ENCODE results near the gene WNT6. TPM values are rescaled to one million over a fixed set of nuclear protein-coding genes. Genes with fewer than 3 reads are reported as not detected.

Gene WNT6
- total and polyA plus RNA-seq, 2 of the 8 experiments (the other 6 are each of a cell fraction or from before 2014, with no cell fraction given) = not detected

DNA sequence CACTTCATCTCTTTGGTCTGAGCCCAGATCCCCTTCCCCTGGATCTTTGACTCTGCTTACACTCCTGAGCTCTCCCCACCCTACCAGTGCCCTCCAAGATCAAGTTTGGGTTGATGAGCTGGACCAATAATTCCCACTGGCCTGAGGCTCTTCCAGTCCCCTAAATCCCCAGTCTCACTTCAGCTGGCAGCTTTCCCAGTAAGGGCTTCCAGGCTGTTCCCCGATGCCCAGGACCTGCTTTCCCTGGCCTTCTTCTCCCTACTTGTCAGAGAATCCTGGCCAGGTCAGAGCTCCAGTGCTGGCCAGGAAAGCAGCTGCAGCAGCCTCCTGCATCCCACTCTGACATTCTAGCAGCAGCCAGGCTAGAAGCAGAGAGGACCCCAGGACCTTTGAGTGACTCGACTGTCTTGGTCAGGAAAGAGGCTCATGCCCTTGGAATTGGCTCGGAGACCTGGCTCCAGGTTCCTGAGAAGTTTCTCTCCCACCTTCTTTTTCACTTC is 3.5 kb downstream of the WNT6 start:
- CTCF ChIA-PET (ENCODE audit: partially characterized antibody) = interaction anchor here (0.9 to 7.4 kb wide), 9 partner anchors 10 to 130 kb away, joined by 3 to 83 read pairs (median 6); partner anchors contain the start of gene WNT10A
- H4K5ac ChIP-seq (ENCODE audit: insufficient read length, low read depth, low read length) = no peak overlapping the region
- H3K14ac ChIP-seq (ENCODE audit: insufficient read length) = no peak overlapping the region
- no peak overlapping the region for H2AK5ac ChIP-seq (ENCODE audit: low read depth, low read length)
- no peak overlapping the region for H3K9ac ChIP-seq (replicated peaks in 1 of 4; ENCODE audit: extremely low read depth in 1 of 4, low read depth in 3 of 4, low read length in 3 of 4)
- H3K4me3 ChIP-seq (ENCODE audit: extremely low read depth in 1 of 4, insufficient read depth in 2 of 4, low read depth in 3 of 4, low read length in 4 of 4) = no peak overlapping the region
- no peak overlapping the region for H3K23ac ChIP-seq (ENCODE audit: insufficient read length)
- no peak overlapping the region for H3K4ac ChIP-seq (replicated peaks; ENCODE audit: insufficient read length, low read depth, low read length)
- no peak overlapping the region for H2BK5ac ChIP-seq (ENCODE audit: low read depth, low read length)
- no peak overlapping the region for H2AFZ ChIP-seq (ENCODE audit: low read length)
- peaks cover 5% of the 10 kb centered on the region; the same call in 1 of the 2 replicates for H3K23me2 ChIP-seq (ENCODE audit: low read depth, low read length)
- no peak overlapping the region for H2BK20ac ChIP-seq (ENCODE audit: low read length)
- no peak overlapping the region for H4K91ac ChIP-seq (replicated peaks; ENCODE audit: insufficient read length, low read length)
- no peak overlapping the region for H3K56ac ChIP-seq (replicated peaks; ENCODE audit: insufficient read length, low read depth, low read length)
- H3K79me2 ChIP-seq (ENCODE audit: control insufficient read depth in 1 of 2, insufficient read depth in 2 of 2, low read length in 2 of 2) = no peaks in the 10 kb centered on the region
- H3K79me1 ChIP-seq (ENCODE audit: low read depth, low read length) = no peaks in the 10 kb centered on the region
- H3K27ac ChIP-seq (ENCODE audit: low read depth, low read length) = no peak overlapping the region
- H2BK12ac ChIP-seq (ENCODE audit: low read depth, low read length) = no peak overlapping the region
- H3K9me3 ChIP-seq (ENCODE audit: insufficient read depth in 2 of 2, low read depth in 1 of 2, low read length in 1 of 2) = no peaks in the 10 kb centered on the region
- H4K8ac ChIP-seq (ENCODE audit: extremely low read depth, insufficient read depth, low read length) = no peak overlapping the region
- H3K4me1 ChIP-seq (replicated peaks in 1 of 4; ENCODE audit: control insufficient read depth in 3 of 4, insufficient read depth in 4 of 4, low read length in 3 of 4) = peaks cover 4 to 22% (median 12%) of the 10 kb centered on the region in 4 experiments
- H3K27me3 ChIP-seq (replicated peaks in 1 of 4; ENCODE audit: control insufficient read depth in 3 of 4, extremely low read depth in 1 of 4, insufficient read depth in 3 of 4, low read length in 3 of 4) = peaks cover 62 to 93% (median 86%) of the 10 kb centered on the region in 4 experiments
- H3K36me3 ChIP-seq (ENCODE audit: control insufficient read depth in 2 of 4, insufficient read depth in 4 of 4, low read length in 3 of 4) = peaks cover 0 to 2% (median 0%) of the 10 kb centered on the region in 4 experiments; a peak in 1 of 8 replicates
- no peak overlapping the region for H3K18ac ChIP-seq (ENCODE audit: extremely low read depth, low read length)
- POLR2A ChIA-PET (ENCODE audit: partially characterized antibody) = interaction anchor here (1.5 kb wide), 1 partner anchor 14 kb away, joined by 3 read pairs; no protein-coding TSS in a partner anchor
- DNase-seq (ENCODE audit: low read depth in 1 of 2, low spot score in 2 of 2) (no peak), FAIRE-seq (no peak)
- H2BK120ac ChIP-seq (replicated peaks; ENCODE audit: low read depth, low read length) = no peak overlapping the region
- H4K20me1 ChIP-seq (replicated peaks in 1 of 2; ENCODE audit: control insufficient read depth in 1 of 2, insufficient read depth in 2 of 2, low read length in 2 of 2) = peaks cover 11 to 13% of the 10 kb centered on the region in 2 experiments
- 84% methylated on average over 3 of the region's 3 CpGs; no CpG with 5 or more reads in 1 of the 2 experiments for WGBS, 2 experiments (ENCODE audit: extremely low coverage in 1 of 2, insufficient coverage in 1 of 2, insufficient read length in 1 of 2, insufficient replicate concordance in 2 of 2, low coverage in 1 of 2, low lambda C conversion rate in 2 of 2, missing lambda C conversion rate in 1 of 2)
- H2BK15ac ChIP-seq (ENCODE audit: low read length) = no peak overlapping the region
- no peak overlapping the region for H3K4me2 ChIP-seq (ENCODE audit: insufficient read depth in 1 of 2, low read depth in 2 of 2, low read length in 2 of 2)
- TF ChIP-seq BCL11A (IDR thresholded peaks at IDR 0.05; ENCODE audit: low read depth in 2 of 2, low read length in 2 of 2) = no peak
- TF ChIP-seq GABPA (IDR thresholded peaks at IDR 0.05; ENCODE audit: borderline replicate concordance, insufficient read depth, low read length) = no peak
- TF ChIP-seq, protein P1, sequence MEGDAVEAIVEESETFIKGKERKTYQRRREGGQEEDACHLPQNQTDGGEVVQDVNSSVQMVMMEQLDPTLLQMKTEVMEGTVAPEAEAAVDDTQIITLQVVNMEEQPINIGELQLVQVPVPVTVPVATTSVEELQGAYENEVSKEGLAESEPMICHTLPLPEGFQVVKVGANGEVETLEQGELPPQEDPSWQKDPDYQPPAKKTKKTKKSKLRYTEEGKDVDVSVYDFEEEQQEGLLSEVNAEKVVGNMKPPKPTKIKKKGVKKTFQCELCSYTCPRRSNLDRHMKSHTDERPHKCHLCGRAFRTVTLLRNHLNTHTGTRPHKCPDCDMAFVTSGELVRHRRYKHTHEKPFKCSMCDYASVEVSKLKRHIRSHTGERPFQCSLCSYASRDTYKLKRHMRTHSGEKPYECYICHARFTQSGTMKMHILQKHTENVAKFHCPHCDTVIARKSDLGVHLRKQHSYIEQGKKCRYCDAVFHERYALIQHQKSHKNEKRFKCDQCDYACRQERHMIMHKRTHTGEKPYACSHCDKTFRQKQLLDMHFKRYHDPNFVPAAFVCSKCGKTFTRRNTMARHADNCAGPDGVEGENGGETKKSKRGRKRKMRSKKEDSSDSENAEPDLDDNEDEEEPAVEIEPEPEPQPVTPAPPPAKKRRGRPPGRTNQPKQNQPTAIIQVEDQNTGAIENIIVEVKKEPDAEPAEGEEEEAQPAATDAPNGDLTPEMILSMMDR (IDR thresholded peaks at IDR 0.05; ENCODE audit: control extremely low read depth in 1 of 3, insufficient read depth in 1 of 3, low read depth in 1 of 3, low read length in 3 of 3) = no peak
